ENCODE results near the gene WWOX.

DNA sequence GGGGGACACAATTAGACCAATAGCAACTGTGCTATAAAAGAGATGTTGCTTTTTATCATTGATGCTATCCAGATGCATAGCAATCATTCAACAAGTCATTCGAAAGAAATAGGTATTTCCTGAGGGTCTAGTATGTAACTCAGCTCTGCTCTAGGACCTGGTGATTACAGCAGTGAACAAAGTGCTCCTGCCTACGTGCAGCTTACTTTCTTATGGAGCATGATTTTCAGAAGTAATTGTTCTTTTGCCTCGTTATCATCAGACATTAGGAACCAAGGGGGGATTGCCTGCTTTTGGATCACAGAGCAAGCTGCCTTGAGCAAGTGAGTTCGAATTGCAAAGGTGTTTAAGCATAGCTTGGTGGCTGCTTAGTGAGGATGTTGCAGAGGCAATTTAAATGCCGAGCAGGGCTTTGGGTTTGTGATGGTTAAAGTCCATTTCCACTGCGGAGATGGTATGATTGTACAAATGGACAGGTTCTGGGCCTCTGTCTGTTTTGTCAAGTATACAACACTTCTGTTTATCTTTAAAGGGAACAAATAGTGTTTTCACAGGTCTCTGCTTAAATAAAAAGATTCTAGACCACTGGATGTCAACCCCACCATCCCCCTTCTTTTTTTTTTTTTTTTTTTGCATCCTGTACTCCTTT is 41.5 kb downstream of the WWOX start:
- TF ChIP-seq ZFP3 (CRISPR knock-in tag; IDR thresholded peaks at IDR 0.05): no peak
- TF ChIP-seq, protein P1, sequence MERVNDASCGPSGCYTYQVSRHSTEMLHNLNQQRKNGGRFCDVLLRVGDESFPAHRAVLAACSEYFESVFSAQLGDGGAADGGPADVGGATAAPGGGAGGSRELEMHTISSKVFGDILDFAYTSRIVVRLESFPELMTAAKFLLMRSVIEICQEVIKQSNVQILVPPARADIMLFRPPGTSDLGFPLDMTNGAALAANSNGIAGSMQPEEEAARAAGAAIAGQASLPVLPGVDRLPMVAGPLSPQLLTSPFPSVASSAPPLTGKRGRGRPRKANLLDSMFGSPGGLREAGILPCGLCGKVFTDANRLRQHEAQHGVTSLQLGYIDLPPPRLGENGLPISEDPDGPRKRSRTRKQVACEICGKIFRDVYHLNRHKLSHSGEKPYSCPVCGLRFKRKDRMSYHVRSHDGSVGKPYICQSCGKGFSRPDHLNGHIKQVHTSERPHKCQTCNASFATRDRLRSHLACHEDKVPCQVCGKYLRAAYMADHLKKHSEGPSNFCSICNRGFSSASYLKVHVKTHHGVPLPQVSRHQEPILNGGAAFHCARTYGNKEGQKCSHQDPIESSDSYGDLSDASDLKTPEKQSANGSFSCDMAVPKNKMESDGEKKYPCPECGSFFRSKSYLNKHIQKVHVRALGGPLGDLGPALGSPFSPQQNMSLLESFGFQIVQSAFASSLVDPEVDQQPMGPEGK (CRISPR knock-in tag; IDR thresholded peaks at IDR 0.05; ENCODE audit: borderline replicate concordance): no peak
- TF ChIP-seq, protein P2, sequence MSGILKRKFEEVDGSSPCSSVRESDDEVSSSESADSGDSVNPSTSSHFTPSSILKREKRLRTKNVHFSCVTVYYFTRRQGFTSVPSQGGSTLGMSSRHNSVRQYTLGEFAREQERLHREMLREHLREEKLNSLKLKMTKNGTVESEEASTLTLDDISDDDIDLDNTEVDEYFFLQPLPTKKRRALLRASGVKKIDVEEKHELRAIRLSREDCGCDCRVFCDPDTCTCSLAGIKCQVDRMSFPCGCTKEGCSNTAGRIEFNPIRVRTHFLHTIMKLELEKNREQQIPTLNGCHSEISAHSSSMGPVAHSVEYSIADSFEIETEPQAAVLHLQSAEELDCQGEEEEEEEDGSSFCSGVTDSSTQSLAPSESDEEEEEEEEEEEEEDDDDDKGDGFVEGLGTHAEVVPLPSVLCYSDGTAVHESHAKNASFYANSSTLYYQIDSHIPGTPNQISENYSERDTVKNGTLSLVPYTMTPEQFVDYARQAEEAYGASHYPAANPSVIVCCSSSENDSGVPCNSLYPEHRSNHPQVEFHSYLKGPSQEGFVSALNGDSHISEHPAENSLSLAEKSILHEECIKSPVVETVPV (CRISPR knock-in tag; IDR thresholded peaks at IDR 0.05): no peak
- no peak for TF ChIP-seq ZNF70 (CRISPR knock-in tag; IDR thresholded peaks at IDR 0.05)
- no peak for TF ChIP-seq PPARA (CRISPR knock-in tag; IDR thresholded peaks at IDR 0.05; ENCODE audit: borderline replicate concordance)
- TF ChIP-seq ZNF565 (CRISPR knock-in tag; conservative IDR thresholded peaks at IDR 0.05; ENCODE audit: low read depth): no peak
- no peak for TF ChIP-seq RARB (CRISPR knock-in tag; IDR thresholded peaks at IDR 0.05)

Data from SK-N-SH treated with all-trans-retinoic acid at 6 μM for 48 hours (cell line).